ENCODE results near the gene SLC22A16. TPM values are rescaled to one million over a fixed set of nuclear protein-coding genes. Genes with fewer than 3 reads are reported as not detected.

Gene SLC22A16
- total RNA-seq, 1 donor from 2014 or later, result not detected

Other genes starting within 250 kb of the SLC22A16 start
- 2.0 TPM for gene METTL24, start 118.3 kb downstream of the SLC22A16 start, total RNA-seq
- gene DDO, start 61.0 kb downstream of the SLC22A16 start, total RNA-seq, result 16.2 TPM